ENCODE measurements around the gene RAMP3. TPM values are rescaled to one million over a fixed set of nuclear protein-coding genes. Genes with fewer than 3 reads are reported as not detected.
"Not testable (repeated sequence)": the region's sequence is repeated elsewhere in the genome, so short reads cannot be mapped to it uniquely, and the experiment has no call there.

The RAMP3 gene
- total RNA-seq, 1 experiment from 2014 or later: not detected

DNA sequence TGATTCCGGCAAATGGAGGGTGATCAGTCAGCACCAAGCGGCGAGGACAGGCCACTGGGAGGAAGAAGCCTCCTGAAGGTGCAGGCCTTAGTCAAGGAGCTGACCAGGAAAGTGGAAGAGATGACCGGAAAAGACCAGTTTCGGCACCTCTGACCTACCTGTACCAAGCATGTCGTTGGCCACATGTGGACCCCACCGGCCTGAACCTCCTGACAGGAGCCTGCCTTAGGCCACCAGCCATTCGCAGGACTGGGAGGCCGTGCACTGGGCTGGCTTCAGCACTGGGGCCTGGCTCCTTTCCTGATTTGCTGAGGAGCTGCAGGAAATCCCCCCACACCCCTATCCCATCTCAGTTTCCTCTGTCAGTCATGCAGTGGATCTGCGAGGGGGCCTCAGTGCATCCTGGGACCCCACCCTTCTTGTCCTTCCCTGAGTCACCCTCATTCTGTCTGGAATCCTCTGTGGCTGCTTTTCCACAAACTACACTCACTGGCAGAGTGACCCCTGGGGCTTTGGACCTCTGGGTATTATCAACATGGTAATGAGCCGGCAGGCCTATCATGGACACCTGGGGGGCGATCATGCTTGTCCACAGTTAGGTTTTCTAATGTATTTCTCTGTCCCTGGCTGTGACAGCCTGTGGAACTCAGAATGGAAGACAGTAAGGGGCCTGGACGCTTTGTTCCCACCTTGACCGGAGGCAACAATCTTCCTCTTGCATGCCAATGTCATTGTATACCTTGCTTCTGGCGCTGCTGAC lies 33.0 kb downstream of the RAMP3 start:
- no peak for DNase-seq (ENCODE audit: low read depth)

DNA sequence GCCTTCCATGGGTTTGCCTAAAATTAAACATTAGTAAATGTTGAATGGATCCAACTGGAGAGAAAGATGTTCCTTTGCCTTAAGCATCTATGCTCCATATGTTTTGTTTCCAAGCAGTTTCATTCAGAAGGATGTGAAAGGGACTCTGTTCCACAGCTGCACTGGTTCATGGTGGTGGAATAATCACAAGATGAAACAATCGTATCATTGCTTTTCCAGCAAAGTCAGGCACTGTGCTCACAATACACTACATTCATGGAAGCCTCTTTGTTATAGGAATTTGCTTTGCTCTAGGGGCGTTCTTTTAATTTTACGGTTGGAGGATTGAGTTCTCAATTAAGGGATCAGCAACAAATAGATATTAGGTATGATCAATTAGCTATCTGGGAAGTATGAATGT lies 33.8 kb downstream of the RAMP3 start:
- DNase-seq (ENCODE audit: low read depth): no peak

DNA sequence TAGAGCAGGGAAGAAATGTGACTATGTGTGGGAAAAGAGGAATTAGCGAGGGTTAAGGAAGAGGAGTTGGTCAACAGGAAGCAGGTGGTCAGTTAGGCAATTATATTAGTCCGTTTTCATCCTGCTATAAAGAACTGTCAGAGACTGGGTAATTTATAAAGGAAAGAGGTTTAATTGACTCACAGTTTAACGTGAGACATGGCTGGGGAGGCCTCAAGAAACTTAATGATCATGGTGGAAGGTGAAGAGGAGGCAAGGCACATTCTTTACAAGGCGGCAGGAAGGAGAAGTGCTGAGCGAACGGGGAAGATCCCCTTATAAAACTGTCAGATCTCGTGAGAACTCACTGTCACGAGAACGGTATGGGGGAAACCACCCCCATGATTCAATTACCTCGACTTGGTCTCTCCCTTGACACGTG lies 35.0 kb downstream of the RAMP3 start:
- DNase-seq (ENCODE audit: low read depth): no peak

DNA sequence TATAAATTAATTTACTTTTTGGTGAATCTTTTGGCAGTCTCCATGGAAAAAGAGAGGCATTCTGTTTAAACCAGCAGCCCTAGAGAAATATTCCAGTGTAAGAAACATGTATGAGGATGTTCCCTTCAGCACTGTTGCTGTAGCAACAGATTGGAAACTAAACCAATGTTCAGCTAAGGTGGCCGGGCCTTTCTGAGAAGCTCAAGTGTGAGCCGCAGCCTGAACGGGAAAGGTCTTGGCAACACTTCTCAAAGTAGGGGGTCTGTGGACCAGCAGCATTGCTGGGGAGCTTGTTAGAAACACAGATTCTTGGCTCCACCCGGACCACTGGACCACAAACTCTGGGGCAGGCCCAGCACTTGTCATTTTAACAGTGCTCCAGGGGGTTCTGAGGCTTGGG lies 36.2 kb downstream of the RAMP3 start:
- DNase-seq (ENCODE audit: low read depth): no peak

DNA sequence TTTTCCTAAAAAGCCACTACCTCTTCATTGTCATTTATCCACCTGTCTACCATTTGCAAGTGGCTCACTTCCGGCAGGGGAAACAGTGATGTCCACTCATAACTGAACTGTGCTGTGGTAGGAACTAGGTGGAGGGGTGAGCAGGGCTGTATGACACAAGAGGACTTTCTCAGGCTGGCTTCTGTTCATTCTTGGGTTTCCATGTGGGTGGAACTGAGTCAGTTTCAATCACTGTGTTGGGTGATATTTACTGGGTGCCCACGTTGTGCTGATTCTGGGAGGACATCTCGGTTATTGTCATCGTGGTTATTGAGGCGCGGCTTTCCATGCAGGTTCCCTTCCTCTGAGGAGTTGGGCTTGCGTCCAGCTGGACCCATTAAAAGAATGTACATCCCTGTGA lies 38.8 kb downstream of the RAMP3 start:
- no peak for DNase-seq (ENCODE audit: low read depth)

DNA sequence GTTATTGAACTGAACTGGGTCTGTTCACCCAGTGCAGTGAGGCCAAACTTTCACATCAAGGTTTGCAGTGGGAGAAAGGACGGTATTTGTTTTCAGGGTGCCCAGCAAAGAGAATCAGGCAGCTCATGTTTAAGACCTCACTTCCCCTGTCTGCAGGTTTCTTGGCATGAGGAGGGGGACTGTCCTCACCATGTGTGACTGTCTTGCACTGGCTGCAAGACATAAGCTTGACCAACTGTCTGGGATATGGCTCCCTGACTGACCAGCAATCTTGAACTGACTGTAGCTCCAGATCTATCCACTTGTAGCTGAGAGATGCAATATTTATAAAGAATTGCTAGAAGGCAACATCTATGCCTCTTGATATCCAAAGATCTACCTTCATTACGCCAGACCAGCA lies 39.9 kb downstream of the RAMP3 start:
- no peak for DNase-seq (ENCODE audit: low read depth)

DNA sequence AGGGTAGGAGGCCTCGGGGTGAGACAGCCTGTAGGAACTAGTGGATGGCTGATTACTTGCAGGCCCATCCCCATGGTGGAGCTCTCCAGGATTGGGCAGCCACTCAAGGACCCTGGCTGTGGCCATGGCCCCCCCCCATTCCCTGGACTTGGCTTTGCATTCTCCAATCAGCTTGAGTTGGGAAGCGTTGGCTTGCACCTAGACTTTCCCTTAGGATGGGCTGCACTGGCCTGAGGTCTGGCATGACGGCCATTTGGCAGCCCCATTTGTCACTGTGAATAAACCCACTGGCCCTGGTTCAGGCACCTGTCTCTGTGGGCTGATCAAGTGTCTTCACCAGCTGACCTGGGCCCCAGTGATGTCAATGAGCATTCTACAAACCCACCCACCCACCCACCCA lies 41.4 kb downstream of the RAMP3 start:
- DNase-seq (ENCODE audit: low read depth): no peak

DNA sequence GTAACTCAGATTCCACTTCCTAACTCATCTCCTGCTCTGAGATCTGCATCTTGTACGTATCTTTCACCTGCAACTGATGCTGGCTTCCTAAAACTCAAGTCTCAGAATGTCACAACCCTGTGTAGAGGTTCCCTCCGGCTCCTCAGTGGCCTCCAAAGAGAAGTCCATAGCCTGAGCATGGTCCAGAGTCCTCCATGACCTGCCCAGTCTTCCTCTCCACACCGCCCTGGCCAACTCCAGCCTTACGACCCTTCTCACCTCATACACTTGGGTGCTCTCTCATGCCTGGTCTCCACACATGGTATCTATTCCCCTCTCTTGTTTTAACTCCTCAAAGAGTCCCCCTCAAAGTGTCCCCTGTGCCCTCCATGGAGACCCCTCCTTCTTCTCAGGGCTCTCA lies 41.9 kb downstream of the RAMP3 start:
- no peak for DNase-seq (ENCODE audit: low read depth)

DNA sequence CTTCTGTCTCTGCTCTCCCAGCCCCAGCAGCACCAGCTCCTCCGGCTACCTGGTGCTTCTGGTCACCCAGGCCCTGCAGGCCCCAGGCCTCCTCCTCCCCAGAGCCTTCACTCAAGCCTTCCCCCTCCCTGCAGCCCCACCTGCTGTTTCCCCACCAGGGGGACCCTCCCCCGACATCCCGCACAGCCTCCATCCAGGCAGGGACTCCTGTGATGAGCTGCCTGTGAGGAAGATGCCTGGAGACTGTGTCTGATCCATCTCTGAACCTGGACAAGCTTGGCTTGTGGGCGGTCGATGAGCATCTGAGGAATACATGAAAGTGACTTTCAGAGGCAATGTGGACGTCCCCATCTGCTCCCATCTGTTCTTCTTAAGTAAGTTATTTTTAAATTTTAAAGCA lies 45.0 kb downstream of the RAMP3 start:
- no peak for DNase-seq (ENCODE audit: low read depth)

DNA sequence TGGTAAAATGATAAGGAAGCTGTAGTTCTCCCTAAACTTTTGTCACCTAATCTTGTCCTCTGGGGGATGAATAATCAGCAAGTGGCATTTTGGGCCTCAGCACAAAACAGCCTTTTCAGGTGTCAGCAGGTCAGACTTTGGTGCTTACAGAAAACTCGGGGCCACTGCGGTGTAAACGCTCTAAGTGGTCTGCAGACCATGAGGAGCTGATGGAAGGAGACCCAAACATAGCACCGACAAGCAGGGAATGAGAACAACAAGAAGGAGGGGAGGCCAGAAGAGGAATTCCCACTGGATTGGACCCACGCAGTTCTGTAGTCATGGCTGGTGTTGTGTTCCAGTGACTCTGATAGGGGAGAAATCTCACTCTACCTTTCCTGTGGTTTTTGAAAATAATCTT lies 45.4 kb downstream of the RAMP3 start:
- DNase-seq (ENCODE audit: low read depth): no peak

DNA sequence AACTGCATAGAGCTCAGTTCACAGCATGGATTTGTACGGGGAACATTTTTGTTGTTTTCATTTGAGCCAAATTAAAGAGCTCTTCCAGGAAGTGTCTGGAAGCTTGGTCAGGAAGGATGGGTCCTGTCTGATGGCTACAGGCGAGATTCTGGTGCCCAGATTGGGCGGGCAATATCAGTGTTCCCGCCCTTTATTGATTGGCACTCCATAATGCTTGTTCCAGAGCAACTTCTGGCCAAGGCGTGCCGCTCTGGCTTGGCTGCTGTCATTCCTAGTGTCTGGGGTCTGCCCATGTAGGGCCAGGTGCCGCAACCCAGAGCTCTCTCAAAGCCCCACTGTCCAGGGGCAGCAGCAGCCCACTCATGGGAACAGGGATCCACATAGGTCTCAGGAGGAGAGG lies 45.9 kb downstream of the RAMP3 start:
- DNase-seq (ENCODE audit: low read depth): no peak

DNA sequence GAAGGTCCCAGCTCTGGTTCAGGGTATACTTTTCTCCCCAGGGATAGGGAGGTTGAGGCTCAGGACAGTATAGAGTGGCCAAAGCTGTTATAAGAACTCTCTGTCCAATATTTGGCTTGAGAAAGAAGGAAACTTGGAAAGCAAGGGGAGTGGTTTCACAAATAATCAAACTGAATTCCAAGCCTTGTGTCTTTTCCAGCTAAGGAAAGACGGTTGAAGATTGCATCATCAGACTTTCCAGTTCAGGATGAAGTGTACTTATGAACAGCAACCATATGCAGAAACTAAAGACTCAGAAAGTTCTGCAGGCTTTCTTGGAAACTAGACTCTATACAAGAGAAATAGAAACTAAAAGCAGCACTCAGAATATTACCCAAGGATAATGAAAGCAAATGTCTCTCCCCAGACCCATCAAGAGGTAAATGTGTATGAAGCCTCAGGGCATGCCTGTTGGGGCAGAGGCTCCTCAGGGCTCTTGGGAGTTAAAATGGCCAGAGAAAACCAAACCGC lies 46.4 kb downstream of the RAMP3 start:
- no peak for DNase-seq (ENCODE audit: low read depth)

DNA sequence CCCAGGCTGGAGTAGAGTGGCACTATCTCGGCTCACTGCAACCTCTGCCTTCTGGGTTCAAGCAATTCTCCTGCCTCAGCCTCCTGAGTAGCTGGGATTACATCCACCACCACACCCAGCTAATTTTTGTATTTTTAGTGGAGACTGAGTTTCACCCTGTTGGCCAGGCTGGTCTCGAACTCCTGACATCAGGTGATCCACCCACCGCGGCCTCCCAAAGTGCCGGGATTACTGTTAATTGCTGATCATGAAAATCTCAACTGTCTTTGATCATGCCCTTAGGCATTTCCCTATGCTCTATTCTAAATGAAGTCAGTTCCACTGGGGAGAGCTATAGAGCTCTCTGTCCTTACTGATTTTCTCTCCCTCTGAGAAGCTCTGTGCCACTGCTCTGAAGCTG lies 48.7 kb downstream of the RAMP3 start:
- not testable (repeated sequence) for DNase-seq (ENCODE audit: low read depth)

DNA sequence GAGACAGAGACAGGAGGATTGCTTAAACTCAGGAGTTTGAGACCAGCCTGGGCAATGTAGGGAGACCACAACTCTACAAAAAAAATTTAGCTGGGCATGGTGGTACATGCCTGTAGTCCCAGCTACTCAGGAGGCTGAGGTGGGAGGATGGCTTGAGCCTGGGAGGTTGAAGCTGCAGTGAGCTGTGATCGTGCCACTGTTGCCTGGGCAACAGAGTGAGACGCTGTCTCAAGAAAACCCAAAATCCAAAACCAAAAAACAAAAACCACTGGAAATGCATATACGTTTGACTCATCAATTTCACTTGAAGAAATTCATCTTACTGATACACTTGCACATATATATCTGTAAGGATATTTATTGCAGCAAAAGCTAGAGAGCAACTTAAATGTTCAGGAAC lies 52.3 kb downstream of the RAMP3 start:
- not testable (repeated sequence) for DNase-seq (ENCODE audit: low read depth)

DNA sequence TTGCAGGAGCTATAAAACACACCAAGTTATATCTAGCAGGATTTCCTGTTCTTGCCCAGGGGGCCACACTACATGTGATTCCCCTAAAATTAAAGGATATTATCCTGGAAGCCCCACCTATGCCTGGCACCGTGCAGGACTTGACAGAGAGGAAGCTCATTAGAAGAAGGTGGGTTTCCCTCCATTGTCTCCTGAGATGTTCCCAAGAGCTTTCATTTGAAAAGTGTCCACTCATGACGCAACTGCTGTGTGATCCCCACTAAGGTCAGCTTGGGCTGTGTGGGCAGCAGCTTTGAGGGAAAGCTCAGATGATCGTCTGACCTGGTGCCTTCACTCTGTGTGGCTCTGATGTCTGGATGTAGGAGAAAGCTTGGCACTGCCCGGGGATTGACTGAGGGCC lies 53.5 kb downstream of the RAMP3 start:
- DNase-seq (ENCODE audit: low read depth): no peak

DNA sequence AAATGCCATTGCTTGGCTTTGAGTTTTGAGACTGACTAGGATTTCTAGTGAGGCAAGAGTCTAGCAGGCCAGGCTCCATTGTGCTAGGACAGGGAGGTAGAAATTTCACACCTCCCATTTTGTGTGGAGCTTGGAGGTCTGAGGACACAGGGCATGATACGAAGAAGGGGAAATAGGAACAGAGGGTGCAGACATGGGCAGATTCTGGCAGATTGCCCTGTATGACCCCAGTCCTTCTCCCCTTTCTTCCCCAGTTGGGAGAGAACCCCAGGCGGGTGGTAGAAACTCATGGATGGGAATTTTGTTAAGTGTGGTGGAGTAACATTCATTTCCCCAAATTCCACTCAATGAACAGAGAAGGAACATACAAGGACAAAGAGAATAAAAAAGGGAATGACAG lies 54.4 kb downstream of the RAMP3 start:
- no peak for DNase-seq (ENCODE audit: low read depth)

DNA sequence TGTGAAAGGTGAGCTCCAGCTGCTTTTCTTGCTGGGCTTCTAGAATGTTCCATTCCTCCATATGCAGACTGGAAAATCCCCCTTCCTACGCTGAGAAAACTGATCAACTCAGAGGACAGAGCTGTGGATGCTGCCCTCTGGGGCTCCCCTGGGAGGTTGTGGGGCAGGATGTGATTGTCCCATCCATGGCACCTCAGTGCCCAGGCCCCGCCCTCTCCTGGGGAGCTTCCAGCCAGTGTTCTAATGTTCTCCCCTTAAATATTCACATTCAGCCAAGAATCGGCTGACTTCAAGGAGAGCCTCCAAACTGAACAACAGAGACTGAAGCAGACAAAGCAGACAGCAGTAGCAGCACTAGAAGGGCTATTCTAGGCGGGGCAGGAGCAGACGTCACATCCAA lies 55.0 kb downstream of the RAMP3 start:
- no peak for DNase-seq (ENCODE audit: low read depth)

DNA sequence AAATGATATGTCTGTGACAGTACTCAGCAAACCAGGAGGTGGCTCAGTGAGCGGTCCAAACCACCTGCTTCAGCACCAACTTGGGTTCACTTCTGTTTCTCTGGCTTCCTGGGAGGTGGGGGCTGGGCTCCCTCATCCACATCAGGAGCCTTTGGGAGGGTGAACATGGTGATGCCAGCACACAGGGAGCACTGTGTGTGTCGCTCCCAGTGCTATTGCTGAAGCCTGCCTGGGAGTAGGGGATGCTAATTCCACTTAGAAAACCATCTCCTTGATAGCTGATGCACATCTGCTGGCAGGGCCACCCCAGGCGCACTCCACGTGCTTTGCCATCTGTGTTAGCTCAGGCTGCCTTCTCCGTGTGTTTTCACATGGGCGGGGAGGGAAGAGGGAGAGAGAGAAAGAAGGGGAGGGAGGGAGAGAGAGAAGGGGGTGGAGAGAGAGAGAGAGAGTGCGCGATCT lies 58.0 kb downstream of the RAMP3 start:
- DNase-seq (ENCODE audit: low read depth): no peak

DNA sequence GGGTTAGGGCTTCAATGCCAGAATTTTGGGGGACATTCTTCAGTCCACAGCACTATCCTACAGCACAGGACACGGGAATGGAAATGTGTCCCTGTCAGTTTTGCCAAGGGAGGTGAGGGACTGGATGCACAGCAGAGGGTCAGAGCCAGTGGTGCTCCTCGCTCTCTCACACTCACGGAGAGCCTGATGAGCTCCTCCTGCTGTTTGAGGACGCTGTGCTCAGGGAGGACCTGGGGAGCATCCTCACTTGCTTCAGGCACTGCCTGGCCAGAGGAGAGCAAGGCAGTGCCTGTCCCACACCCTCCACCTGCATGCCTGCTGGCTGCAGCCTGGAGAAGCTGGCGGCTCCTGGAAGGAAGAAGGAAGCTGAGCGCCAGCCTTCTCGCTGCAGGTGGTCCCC lies 58.6 kb downstream of the RAMP3 start:
- no peak for DNase-seq (ENCODE audit: low read depth)

DNA sequence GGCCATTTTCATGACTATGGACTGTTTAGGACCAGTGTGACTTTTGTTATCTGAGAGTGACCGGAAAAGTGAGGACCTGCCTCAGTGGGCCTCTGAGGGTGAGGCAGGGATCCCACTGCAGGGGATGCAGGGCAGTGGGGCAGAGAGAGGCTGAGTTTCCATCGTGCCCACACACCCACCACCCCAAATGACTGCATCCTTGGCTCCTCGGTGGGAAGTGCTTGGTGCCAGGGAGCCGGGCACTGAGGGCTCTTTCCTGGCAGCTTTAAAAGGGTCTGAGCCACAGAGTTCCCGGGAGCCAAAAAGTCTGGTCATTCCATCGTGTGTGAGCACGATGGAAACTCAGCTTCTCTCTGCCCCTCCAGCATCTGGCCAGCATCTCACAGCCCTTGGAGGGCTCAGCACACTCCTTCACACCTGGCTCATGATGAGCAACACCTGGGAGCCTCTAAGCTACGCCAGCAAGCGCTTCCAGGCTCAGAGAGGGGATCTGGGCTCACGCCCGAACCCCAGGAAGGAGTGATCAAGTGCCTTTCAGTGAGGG lies 59.1 kb downstream of the RAMP3 start:
- no peak for DNase-seq (ENCODE audit: low read depth)

DNA sequence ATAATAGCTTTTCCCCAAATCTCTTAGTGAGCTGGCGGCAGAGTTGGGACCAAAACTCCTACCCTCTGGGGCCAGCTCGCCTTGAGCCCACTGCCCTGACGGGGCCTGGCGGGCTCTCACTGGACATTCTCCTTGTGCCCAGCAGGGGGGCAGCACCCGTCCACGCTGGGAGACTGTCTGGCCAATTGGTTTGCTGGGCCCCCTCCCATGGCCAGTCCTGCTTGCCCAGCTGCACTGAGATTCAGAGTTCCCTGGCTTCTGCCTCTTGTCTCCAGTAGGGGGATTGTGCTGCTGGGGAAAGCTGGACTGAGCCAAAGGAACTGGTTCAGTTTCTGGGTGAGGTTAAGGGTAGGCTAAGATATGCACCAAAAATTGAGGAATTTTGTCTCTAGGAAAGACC lies 59.8 kb downstream of the RAMP3 start:
- DNase-seq (ENCODE audit: low read depth): no peak

DNA sequence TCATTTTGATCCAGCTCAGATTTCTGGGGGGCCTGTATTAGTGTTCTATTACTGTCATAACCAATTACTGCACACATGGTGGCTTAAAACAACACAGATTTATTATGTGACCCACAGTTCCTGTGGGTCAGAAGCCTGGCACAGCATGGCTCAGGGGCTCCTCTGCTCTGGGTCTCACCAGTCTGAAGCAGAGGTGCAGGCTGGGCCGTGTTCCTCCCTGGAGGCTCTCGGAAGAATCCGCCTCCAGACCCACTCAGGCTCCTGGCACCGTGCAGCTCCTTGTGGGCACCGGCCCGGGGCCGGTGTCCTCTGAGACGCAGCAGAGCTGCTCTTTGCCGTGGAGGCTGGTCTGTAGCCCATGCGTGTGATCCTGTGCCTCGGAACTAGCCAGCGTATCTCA lies 61.5 kb downstream of the RAMP3 start:
- no peak for DNase-seq (ENCODE audit: low read depth)

DNA sequence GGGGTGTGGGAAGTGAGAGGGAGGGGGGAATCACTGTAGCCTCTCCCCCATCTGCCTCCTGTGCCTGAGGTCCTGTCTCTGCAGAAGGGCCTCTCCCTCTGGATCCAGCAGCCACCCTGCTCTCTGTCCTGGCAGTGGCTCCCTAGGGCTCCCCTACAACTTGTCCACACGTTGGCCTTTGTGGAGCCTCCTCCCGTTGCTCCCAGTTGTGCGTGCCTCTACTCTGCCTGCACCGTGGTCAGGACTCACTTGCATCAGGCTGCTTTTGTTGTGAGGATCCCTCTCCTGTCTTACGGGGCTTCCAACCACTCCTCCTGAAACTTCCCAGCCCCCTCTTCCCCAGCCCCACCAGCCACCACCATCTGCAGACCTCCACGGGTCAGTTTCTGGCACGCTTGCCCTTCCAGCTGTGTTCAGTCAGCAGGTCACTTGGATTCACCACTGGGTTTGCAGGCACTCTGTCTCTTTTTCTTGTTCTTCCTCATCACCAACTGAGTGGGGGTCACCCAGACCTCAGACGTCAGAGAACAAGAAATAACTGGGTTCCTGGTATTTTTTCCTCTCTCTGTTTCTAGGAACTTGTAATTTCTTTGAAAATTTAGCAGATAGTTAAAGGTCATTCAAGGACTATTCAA lies 62.3 kb downstream of the RAMP3 start:
- DNase-seq (ENCODE audit: low read depth): no peak
